ENCODE results near the gene G6PC3. TPM values are rescaled to one million over a fixed set of nuclear protein-coding genes. Genes with fewer than 3 reads are reported as not detected.

G6PC3 gene
- total and polyA plus RNA-seq, 2 of the 4 experiments (the other 2 are of a cell fraction), result 20.4 to 107 TPM

DNA sequence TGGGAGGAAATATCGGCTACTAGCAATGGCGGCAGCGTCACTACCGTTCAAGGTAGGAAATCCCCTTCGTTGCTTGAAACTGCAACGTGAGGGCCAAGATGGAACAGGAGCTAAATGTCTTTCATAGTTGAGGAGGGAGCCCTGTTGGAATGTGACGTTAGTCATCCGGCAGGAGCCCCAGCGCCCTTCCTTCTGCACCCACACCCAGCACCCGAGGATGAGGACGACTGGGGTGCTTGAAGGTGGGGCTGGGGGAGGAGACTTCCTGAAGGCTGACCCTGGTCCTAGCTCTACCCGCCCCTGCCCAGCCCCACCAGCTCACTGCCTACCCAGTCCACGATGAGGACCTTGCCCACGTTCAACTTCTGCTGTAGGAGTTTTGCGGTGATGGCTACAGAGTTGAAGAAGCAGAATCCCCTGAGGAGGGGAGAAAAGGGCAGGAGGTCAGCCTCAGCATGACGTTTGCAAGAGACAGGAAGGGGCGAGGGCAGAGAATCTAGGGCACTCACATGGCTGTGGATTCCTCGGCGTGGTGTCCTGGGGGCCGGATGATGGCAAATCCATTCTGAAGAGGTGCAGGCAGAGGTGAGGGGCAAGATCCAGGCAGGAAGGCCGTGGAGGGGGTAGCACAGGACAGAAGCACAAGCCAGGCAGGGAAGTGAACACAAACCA is 11.9 kb downstream of the G6PC3 start:
- no peak for TF ChIP-seq RCOR1 (IDR thresholded peaks at IDR 0.05; ENCODE audit: insufficient replicate concordance, low read length)
- no peak for TF ChIP-seq FOS (IDR thresholded peaks at IDR 0.05; ENCODE audit: low read depth, low read length)
- TF ChIP-seq RAD21 (IDR thresholded peaks at IDR 0.05; ENCODE audit: low read length), result no peak
- TF ChIP-seq, protein P1, sequence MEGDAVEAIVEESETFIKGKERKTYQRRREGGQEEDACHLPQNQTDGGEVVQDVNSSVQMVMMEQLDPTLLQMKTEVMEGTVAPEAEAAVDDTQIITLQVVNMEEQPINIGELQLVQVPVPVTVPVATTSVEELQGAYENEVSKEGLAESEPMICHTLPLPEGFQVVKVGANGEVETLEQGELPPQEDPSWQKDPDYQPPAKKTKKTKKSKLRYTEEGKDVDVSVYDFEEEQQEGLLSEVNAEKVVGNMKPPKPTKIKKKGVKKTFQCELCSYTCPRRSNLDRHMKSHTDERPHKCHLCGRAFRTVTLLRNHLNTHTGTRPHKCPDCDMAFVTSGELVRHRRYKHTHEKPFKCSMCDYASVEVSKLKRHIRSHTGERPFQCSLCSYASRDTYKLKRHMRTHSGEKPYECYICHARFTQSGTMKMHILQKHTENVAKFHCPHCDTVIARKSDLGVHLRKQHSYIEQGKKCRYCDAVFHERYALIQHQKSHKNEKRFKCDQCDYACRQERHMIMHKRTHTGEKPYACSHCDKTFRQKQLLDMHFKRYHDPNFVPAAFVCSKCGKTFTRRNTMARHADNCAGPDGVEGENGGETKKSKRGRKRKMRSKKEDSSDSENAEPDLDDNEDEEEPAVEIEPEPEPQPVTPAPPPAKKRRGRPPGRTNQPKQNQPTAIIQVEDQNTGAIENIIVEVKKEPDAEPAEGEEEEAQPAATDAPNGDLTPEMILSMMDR (conservative IDR thresholded peaks at IDR 0.05; ENCODE audit: low read depth, low read length), result no peak
- TF ChIP-seq CEBPB (IDR thresholded peaks at IDR 0.05; ENCODE audit: low read depth, low read length), result no peak
- no peak for TF ChIP-seq RFX5 (IDR thresholded peaks at IDR 0.05; ENCODE audit: low read depth, low read length)
- TF ChIP-seq MAZ (IDR thresholded peaks at IDR 0.05; ENCODE audit: borderline replicate concordance, low read depth, low read length), result no peak
- no peak for TF ChIP-seq MXI1 (IDR thresholded peaks at IDR 0.05; ENCODE audit: borderline replicate concordance, low read depth, low read length)
- TF ChIP-seq MAFK (IDR thresholded peaks at IDR 0.05; ENCODE audit: low read depth, low read length), result no peak
- TF ChIP-seq BHLHE40 (IDR thresholded peaks at IDR 0.05; ENCODE audit: low read depth, low read length), result no peak
- TF ChIP-seq, protein P2, sequence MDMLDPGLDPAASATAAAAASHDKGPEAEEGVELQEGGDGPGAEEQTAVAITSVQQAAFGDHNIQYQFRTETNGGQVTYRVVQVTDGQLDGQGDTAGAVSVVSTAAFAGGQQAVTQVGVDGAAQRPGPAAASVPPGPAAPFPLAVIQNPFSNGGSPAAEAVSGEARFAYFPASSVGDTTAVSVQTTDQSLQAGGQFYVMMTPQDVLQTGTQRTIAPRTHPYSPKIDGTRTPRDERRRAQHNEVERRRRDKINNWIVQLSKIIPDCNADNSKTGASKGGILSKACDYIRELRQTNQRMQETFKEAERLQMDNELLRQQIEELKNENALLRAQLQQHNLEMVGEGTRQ (IDR thresholded peaks at IDR 0.05; ENCODE audit: low read depth, low read length), result no peak
- no peak for TF ChIP-seq POLR2A (IDR thresholded peaks at IDR 0.05; ENCODE audit: low read depth, low read length)
- ATAC-seq (ENCODE audit: low read depth) (no peak), DNase-seq (no peak)
- H3K18ac ChIP-seq (ENCODE audit: low read depth, low read length), result no peak overlapping the region
- H3K27me3 ChIP-seq (ENCODE audit: control insufficient read depth, insufficient read depth, low read length), result no peaks in the 10 kb centered on the region
- in situ Hi-C loops (cut with MboI; ENCODE audit: low sequenced_read_pairs), result no loop called here
- ChIA-PET POLR2A (ENCODE audit: unreplicated experiment) (no interaction called here), CTCF (no interaction called here)
- H3K9ac ChIP-seq (ENCODE audit: low read depth, low read length), result no peak overlapping the region
- H4K20me1 ChIP-seq (ENCODE audit: insufficient read depth, low read length), result peaks cover 8% of the 10 kb centered on the region; the same call in 1 of the 2 replicates
- H2AFZ ChIP-seq (replicated peaks; ENCODE audit: low read length, poor library complexity), result no peak overlapping the region
- no peak overlapping the region for H4K91ac ChIP-seq (ENCODE audit: insufficient read depth, low read depth, low read length)
- peaks cover 55% of the 10 kb centered on the region for H3K36me3 ChIP-seq (ENCODE audit: control insufficient read depth, insufficient read depth, low read length)
- 81% methylated on average over 6 of the region's 21 CpGs; no CpG with 5 or more reads in 1 of the 2 experiments for WGBS, 2 experiments (ENCODE audit: extremely low coverage in 2 of 2, insufficient read length in 1 of 2)
- dilution Hi-C loops (cut with HindIII; ENCODE audit: low sequenced_read_pairs, unreplicated experiment), result no loop called here
- no peak overlapping the region for H3K27ac ChIP-seq (ENCODE audit: insufficient read depth, low read length)
- no peak overlapping the region for H3K14ac ChIP-seq (replicated peaks; ENCODE audit: low read depth, low read length)
- no peak overlapping the region for H4K8ac ChIP-seq (ENCODE audit: low read depth in 2 of 2, low read length in 2 of 2)
- H3K9me1 ChIP-seq (ENCODE audit: insufficient read depth, low read length), result peaks cover 17% of the 10 kb centered on the region
- H2AK5ac ChIP-seq (ENCODE audit: low read depth, low read length), result peak overlapping the region; percentile 7; the same call in 1 of the 2 replicates
- no peak overlapping the region for H3K4me3 ChIP-seq (ENCODE audit: insufficient read depth, low read depth, low read length)
- intact Hi-C loops (cut with micrococcal nuclease), result no loop called here
- H2BK120ac ChIP-seq (ENCODE audit: low read depth, low read length), result no peak overlapping the region
- H3K79me1 ChIP-seq (ENCODE audit: low read depth in 1 of 2, low read length in 2 of 2), result peaks cover 19 to 74% of the 10 kb centered on the region in 2 experiments
- H2AK9ac ChIP-seq (replicated peaks; ENCODE audit: low read depth, low read length, poor library complexity), result no peak overlapping the region
- BruUV-seq (replicated peaks), result no TSS peak
- no peak overlapping the region for H2BK5ac ChIP-seq (ENCODE audit: low read depth, low read length, poor library complexity, severe bottlenecking)
- no peak overlapping the region for H2BK15ac ChIP-seq (ENCODE audit: low read depth, low read length)
- no peak overlapping the region for H3K56ac ChIP-seq (ENCODE audit: extremely low read depth, insufficient read depth, low read length)
- H3K9me3 ChIP-seq (ENCODE audit: control insufficient read depth, insufficient read depth, low read length), result no peaks in the 10 kb centered on the region
- peaks cover 22% of the 10 kb centered on the region for H3K4me1 ChIP-seq (ENCODE audit: control insufficient read depth, insufficient read depth, low read length)
- H4K5ac ChIP-seq (ENCODE audit: low read depth, low read length), result no peak overlapping the region
- peak overlapping the region; percentile 2; the same call in 1 of the 2 replicates for H3K4ac ChIP-seq (ENCODE audit: low read depth, low read length)
- no peak overlapping the region for H2BK20ac ChIP-seq (ENCODE audit: low read depth, low read length)
- H3K4me2 ChIP-seq (ENCODE audit: low read depth, low read length), result no peak overlapping the region
- 0 out of 2 replicates have a peak overlapping the region, but pooled peaks have one; percentile 11 for H3K23ac ChIP-seq (ENCODE audit: low read depth, low read length)

Data from IMR-90 (cell line).